Head of caudate nucleus (tissue), 42 donors: ENCODE data around the gene CMTM5.

Experiments used
- DNase-seq, 42 donors: peaks; one replicate each; pipeline versions ENCODE4 v3.0.0 to v3.0.0-alpha.2; 2020 to 2021; ENCODE audit warnings: mixed read lengths in 7 of 42
- intact Hi-C: fragments of 100-400 bp; cut with DNase I; formaldehyde crosslinking; loops from one replicate; pipeline ENCODE4 v1.15.0; 2022

CMTM5 gene, protein sequence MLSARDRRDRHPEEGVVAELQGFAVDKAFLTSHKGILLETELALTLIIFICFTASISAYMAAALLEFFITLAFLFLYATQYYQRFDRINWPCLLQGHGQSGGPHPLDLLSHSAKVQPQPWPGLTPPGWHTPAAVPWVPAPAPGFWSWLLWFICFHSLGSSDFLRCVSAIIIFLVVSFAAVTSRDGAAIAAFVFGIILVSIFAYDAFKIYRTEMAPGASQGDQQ

GRCh38 chr14:23376482-23377197 lies at the start of gene CMTM5:
Gene CMTM5, plus strand, starts transcription at chr14:23377046. Its CDS starts 206 bp downstream, at chr14:23377252.
- peak; percentile 89 to 99 (median 96) for DNase-seq
- intact Hi-C loops: no loop called here

DNA sequence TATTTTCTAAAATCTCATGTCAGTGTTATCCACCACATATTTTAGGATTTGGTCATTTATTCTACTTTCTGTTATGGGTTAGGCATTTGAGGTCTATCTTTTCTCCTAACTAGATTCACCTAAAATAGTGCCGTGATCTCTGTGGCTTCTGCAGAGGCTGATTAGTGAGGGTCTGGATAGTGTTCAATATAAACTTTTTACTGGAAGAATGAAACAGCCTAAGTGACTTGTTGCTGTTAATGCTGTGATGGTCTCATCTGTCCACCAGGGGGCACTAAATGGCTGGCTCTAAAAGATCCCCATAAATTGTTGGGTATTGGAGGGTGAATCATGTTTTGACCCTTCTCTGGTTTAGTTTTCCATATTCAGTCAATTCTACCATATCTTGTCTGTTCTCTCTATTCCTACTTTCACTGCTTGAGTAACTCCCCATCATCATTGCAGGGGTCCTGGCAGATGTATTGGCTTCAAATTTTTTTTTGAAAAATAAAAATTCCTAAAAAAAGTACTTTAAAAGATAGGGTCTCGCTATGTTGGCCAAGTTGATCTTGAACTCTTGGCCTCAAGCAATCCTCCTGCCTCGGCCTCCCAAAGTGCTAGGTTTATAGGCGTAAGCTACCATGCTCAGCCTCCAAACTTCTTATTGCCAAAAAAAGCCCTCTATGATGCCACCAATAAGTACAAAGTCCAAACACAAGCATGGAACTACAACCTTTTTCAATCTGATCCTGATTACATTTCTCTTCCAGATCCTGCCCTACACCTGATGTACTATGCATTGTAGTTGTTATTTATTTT lies 48.7 kb upstream of the CMTM5 start:
- DNase-seq: peak in 40 of 42 donors; percentile 68 to 94 (median 82)
- intact Hi-C loops: loop anchor here (2.0 to 10.0 kb wide), 2 partner anchors 53 to 227 kb away; partner anchors contain the start of genes THTPA and ZFHX2

DNA sequence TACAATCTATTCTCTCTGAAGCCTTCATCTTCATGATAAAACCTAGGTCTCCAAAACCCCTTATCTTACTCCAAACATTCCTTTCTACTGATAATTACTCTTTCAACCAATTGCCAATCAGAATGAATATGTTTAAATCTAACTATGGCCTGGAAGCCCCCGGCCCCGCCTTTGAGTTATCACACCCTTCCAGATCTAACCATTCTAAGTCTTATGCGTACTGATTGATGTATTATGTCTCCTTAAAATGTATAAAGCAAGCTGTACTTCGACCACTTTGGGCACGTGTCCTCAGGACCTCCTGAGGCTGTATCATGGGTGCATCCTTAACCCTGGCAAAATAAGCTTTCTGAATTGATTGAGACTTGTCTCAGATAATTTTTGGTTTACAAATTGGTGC lies 41.2 kb upstream of the CMTM5 start:
- intact Hi-C loops: no loop called here
- DNase-seq: peak in 1 of 42 donors; percentile 22

DNA sequence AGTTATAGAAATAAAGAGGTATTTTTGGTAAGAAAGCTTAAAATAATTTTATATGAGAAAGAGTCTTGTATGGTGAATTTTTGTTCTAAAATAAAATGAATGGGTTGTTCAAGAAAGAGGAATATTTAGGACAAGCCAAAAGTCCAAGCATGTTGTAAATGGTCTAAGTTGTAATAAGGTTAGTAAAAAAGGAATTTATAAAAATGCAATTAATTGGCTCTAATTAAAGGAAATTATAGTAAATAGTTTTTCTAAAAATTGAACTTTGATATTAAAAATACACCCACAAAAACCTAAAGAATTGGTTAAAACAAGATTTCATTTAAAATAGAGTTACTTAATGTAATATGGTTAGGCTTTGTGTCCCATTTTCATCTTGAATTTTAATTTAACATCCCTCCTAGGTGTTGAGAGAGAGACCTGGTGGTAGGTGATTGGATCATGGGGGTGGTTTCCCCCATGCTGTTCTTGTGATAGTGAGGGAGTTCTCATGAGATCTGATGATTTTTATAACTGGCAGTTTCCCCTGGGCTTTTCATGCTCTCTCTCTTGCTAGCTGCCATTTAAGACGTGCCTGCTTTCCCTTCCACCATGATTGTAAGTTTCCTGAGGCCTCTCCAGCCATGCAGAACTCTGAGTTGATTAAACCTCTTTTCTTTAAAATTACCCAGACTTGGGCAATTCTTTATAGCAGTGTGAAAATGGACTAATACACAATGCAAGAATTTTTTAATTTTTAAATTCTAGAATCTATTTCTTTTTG lies 37.2 kb upstream of the CMTM5 start:
- intact Hi-C loops: loop anchor here (10.0 kb wide), 1 partner anchor 105 kb away; no protein-coding TSS in a partner anchor
- no peak for DNase-seq

GRCh38 chr14:23344481-23344880 lies 32.4 kb upstream of the CMTM5 start:
- intact Hi-C loops: loop anchor here (10.0 kb wide), 1 partner anchor 100 kb away; no protein-coding TSS in a partner anchor
- DNase-seq: peak in 2 of 42 donors; percentile 12 to 39

GRCh38 chr14:23345987-23346692 lies 30.7 kb upstream of the CMTM5 start:
- DNase-seq: peak in 3 of 42 donors; percentile 16 to 44 (median 25)
- intact Hi-C loops: loop anchor here (10.0 kb wide), 1 partner anchor 99 kb away; no protein-coding TSS in a partner anchor

- intact Hi-C loops: loop anchor here (10.0 kb wide), 1 partner anchor 98 kb away; no protein-coding TSS in a partner anchor
- peak in 2 of 42 donors; percentile 25 to 41 for DNase-seq
These were observed 30.0 kb upstream of the CMTM5 start for GRCh38 chr14:23346693-23347405.

- intact Hi-C loops: loop anchor here (10.0 kb wide), 1 partner anchor 97 kb away; no protein-coding TSS in a partner anchor
- peak in 2 of 42 donors; percentile 25 to 37 for DNase-seq
These were observed 29.2 kb upstream of the CMTM5 start for GRCh38 chr14:23347406-23348296.

- peak in 2 of 42 donors; percentile 20 to 31 for DNase-seq
- intact Hi-C loops: loop anchor here (10.0 kb wide), 1 partner anchor 97 kb away; no protein-coding TSS in a partner anchor
These were observed 28.6 kb upstream of the CMTM5 start for GRCh38 chr14:23348297-23348655.

DNA sequence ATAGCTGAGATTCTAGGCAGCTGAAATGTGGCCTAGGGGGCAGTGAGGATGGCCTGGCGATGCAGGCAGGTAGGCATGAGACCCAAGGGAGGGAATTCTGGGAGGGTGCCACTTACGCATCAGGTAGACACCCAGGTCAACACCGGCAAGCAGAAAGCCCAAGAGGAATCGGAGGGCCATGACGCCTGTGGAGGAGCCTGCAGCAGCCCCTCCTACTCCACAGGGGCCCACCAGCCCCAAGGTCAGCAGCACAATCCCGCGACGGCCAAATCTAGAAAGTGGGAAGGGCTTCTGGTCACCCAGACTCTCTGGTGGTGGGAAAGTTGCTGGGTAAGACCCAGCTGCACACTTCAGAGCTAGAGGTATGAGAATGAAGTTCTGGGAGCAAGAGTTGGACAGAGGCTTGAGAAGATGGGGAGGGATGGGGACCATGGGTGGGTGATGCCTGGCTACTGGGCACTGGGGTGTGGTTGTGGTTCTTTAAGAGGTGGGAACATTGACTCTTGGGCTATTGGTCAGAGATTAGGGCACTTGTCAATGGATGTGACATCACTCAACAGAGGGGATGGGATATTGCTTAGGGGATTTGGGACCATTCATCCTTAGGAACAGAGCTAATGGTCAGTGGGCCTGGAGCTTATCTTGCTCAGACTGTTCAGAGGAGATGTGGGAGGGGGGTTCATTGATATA lies 27.5 kb upstream of the CMTM5 start:
- intact Hi-C loops: loop anchor here (10.0 kb wide), 1 partner anchor 96 kb away; no protein-coding TSS in a partner anchor
- DNase-seq: peak in 2 of 42 donors; percentile 20 to 27

- peak in 33 of 42 donors; percentile 21 to 73 (median 49) for DNase-seq
- intact Hi-C loops: no loop called here
These were observed 25.0 kb upstream of the CMTM5 start for GRCh38 chr14:23351681-23352505.

DNA sequence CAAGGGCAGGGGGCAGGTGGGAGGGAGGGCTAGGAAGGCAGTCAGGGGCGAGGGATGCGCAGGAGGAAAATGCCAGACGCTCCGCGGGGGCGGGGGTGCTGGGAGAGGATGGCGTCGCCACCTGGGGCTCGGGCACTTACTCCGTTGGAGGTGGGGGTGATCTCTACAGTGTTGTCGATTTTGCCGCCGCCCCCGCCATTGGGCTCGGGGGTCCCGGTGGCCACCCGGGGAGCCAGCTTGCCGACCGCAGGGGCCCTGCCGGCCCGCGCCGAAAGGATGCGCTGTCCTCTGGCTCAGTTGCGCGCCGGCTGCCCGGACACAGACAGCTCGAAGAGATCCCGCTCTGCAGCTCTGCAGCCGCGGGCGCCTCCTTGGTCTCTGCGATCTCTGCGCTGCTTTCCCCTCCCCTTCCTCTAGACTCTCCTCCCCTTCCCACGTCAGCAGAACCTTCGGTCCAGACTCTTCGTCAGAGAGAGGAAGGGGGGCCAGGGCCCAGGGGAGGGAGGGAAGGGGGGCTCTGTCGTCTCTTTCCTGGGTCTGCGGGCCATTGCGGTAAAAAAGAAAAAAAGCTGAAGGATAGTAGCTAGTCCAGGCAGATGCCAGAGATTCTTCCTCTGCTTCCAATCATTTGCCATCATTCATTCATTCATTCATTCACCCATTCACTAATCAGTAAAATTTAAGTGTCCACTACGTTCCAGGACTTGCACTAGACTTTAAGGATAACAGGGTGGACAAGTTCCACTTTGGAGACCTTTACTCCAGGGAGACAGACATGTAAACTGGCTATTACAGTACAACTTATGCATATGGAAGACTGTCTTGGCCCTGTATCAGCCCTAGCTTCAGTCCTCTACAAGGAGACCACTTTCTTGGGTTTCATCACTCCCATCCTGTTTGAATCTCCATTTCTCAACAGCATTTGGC lies 24.1 kb upstream of the CMTM5 start, which contains the start of gene SLC22A17:
SLC22A17 (minus strand) TSS at position 382 of the 927 bp plus-strand sequence.
- intact Hi-C loops: no loop called here
- DNase-seq: peak; percentile 86 to 98 (median 94)

DNA sequence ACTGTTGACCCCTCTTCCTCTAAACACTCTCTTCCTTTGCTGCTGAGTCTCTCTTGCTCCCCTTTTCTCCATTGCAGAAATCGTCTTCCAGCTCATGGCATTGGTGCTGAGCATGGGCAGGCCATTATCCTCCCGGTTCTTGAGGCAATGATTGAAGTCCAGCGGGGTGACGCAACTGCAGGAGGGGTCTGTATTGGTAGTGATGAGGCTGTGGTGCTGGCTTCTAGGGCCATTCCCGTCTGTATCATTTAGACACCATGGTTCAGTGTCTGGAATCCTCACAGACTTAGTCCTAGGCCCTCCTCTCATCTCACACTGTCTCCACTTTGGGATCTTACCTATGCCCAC lies 23.4 kb upstream of the CMTM5 start:
- peak in 3 of 42 donors; percentile 0 to 28 (median 22) for DNase-seq
- intact Hi-C loops: no loop called here

DNA sequence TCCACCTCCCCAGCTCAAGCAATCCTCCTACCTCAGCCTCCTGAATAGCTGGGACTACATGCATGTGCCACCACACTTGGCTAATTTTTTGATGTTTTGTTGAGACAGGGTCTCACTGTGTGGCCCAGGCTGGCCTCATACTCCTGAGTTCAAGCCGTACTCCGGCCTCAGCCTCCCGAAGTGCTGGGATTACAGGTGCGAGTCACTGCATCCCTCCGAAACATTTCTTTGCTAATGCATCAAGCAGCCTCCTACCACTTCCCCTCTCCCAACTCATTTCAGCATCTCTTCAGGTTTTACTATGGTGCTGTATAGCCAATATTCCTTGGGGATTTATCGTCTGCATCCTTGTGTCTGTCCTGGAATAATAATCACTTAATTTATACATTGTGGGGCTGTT lies 21.9 kb upstream of the CMTM5 start:
- intact Hi-C loops: no loop called here
- DNase-seq: peak in 4 of 42 donors; percentile 1 to 23 (median 18)
